GM21447 (cell line): ENCODE measurements around the gene TNS1.

Experiments
- ATAC-seq: cut with Tn5 transposase; IDR thresholded peaks from one replicate; pipeline ENCODE4 v1.9.1; 2021; ENCODE audit not compliant: unreplicated experiment

The TNS1 gene

GRCh38 chr2:217751192-217751591 lies 251.6 kb downstream of the TNS1 start:
- no peak for ATAC-seq
